PC-9 (cell line): ENCODE measurements around the gene APOBEC3B. TPM values are rescaled to one million over a fixed set of nuclear protein-coding genes. Genes with fewer than 3 reads are reported as not detected.

Experiments
- BruUV-seq: library from RNA; stranded (reverse); fragments of 400-500 nt; replicated peaks from 2 replicates; lab custom pipeline; 2021; lab: Mats Ljungman, UMichigan
- CTCF ChIA-PET: fragments of 300-600 bp; sonication (Branson Sonifier 250); formaldehyde crosslinking; loops from one replicate; lab custom pipeline; 2022; ENCODE audit warnings: antibody characterized with exemption; lab: Charles Lee
- POLR2A ChIA-PET: fragments of 300-600 bp; sonication (Branson Sonifier 250); formaldehyde crosslinking; loops from one replicate; lab custom pipeline; 2022; ENCODE audit warnings: antibody characterized with exemption; ENCODE audit not compliant: unreplicated experiment; lab: Charles Lee
- DNase-seq, 2 experiments: peaks; one replicate each; pipeline versions ENCODE4 v3.0.0 to v3.0.0-alpha.2; 2015 to 2022; ENCODE audit warnings: mixed read lengths in 1 of 2
- H2AFZ ChIP-seq: fragments of 200-600 bp; sonication (generic); 2 replicates; pipeline ENCODE4 v1.8.1; 2017; ENCODE audit warnings: antibody characterized with exemption
- H3F3A ChIP-seq: fragments of 200-600 bp; sonication (generic); 2 replicates; pipeline ENCODE4 v1.8.1; 2017; ENCODE audit warnings: antibody characterized with exemption, mild to moderate bottlenecking, low read depth; ENCODE audit not compliant: insufficient read depth
- H3K27ac ChIP-seq: fragments of 200-600 bp; sonication (generic); 2 replicates; pipeline ENCODE4 v1.6.1; 2016; ENCODE audit warnings: mixed run types
- H3K27me3 ChIP-seq: fragments of 200-600 bp; sonication (generic); 2 replicates; pipeline ENCODE4 v1.6.1; 2016; ENCODE audit warnings: low read depth, mixed run types; ENCODE audit not compliant: insufficient read depth
- H3K36me3 ChIP-seq: fragments of 200-600 bp; sonication (generic); 2 replicates; pipeline ENCODE4 v1.6.1; 2016; ENCODE audit warnings: low read depth, mixed run types
- H3K4me1 ChIP-seq: fragments of 200-600 bp; sonication (generic); replicated peaks from 2 replicates; pipeline ENCODE4 v1.6.1; 2016; ENCODE audit warnings: mixed run types; ENCODE audit not compliant: insufficient read depth
- H3K4me2 ChIP-seq: fragments of 200-600 bp; sonication (generic); 2 replicates; pipeline ENCODE4 v1.6.1; 2017; ENCODE audit warnings: mixed run types
- H3K4me3 ChIP-seq: fragments of 200-600 bp; sonication (generic); 2 replicates; pipeline ENCODE4 v1.6.1; 2016; ENCODE audit warnings: mixed run types
- H3K79me2 ChIP-seq: fragments of 200-600 bp; sonication (generic); 2 replicates; pipeline ENCODE4 v1.6.1; 2017; ENCODE audit warnings: low read depth, mixed run types
- H3K9me2 ChIP-seq: fragments of 200-600 bp; sonication (generic); 2 replicates; pipeline ENCODE4 v1.8.1; 2017; ENCODE audit warnings: mild to moderate bottlenecking; ENCODE audit not compliant: insufficient read depth
- H3K9me3 ChIP-seq: fragments of 200-600 bp; sonication (generic); 2 replicates; pipeline ENCODE4 v1.8.1; 2016; ENCODE audit warnings: low read depth; ENCODE audit not compliant: insufficient read depth
- H4K20me1 ChIP-seq: fragments of 200-600 bp; sonication (generic); 2 replicates; pipeline ENCODE4 v1.8.1; 2017; ENCODE audit not compliant: insufficient read depth
- CTCF ChIP-seq: fragments of 200-600 bp; sonication (generic); conservative IDR thresholded peaks from 2 replicates; pipeline ENCODE4 v1.6.1; 2017; ENCODE audit warnings: mixed run types, antibody characterized with exemption, mild to moderate bottlenecking, moderate library complexity
- EZH2 ChIP-seq: fragments of 200-600 bp; sonication (generic); IDR thresholded peaks from 2 replicates; pipeline ENCODE4 v1.8.0; 2017; ENCODE audit warnings: antibody characterized with exemption, low read depth
- intact Hi-C: fragments of 100-400 bp; cut with micrococcal nuclease; formaldehyde crosslinking; loops from one replicate; pipeline ENCODE4 v1.10.0; 2022; ENCODE audit not compliant: unreplicated experiment
- total RNA-seq: library from RNA; stranded (reverse); gene quantifications from 2 replicates; pipeline ENCODE4 v1.2.3, GENCODE V29; 2021

The APOBEC3B gene
- total RNA-seq, 1 experiment from 2014 or later = 66.5 TPM

GRCh38 chr22:38949889-38950405 is 32.2 kb upstream of the APOBEC3B start:
- Histone ChIP-seq H4K20me1 (no peaks in the 10 kb centered on the region), H3K27me3 (no peaks in the 10 kb centered on the region), H3K4me1 (peaks cover 36% of the 10 kb centered on the region), H2AFZ (no peak overlapping the region), H3K79me2 (no peaks in the 10 kb centered on the region), H3F3A (peaks cover 11% of the 10 kb centered on the region; the same call in 1 of the 2 replicates), H3K27ac (no peak overlapping the region), H3K36me3 (no peaks in the 10 kb centered on the region), H3K9me2 (no peaks in the 10 kb centered on the region), H3K4me3 (no peak overlapping the region), H3K4me2 (no peak overlapping the region), H3K9me3 (no peaks in the 10 kb centered on the region)
- intact Hi-C loops = no loop called here
- no TSS peak for BruUV-seq
- TF ChIP-seq CTCF = no peak
- TF ChIP-seq EZH2 = no peak
- POLR2A ChIA-PET = interaction anchor here (0.7 kb wide), 1 partner anchor 67 kb away, joined by 5 read pairs; no protein-coding TSS in a partner anchor
- CTCF ChIA-PET = no interaction called here
- DNase-seq = no peak

- Histone ChIP-seq H3K4me3 (no peak overlapping the region), H3K27me3 (no peaks in the 10 kb centered on the region), H3K36me3 (no peaks in the 10 kb centered on the region), H3F3A (peaks cover 6% of the 10 kb centered on the region; the same call in 1 of the 2 replicates), H2AFZ (no peak overlapping the region), H3K27ac (no peak overlapping the region), H3K79me2 (no peaks in the 10 kb centered on the region), H3K4me1 (peaks cover 29% of the 10 kb centered on the region), H4K20me1 (no peaks in the 10 kb centered on the region), H3K4me2 (no peak overlapping the region), H3K9me2 (no peaks in the 10 kb centered on the region), H3K9me3 (no peaks in the 10 kb centered on the region)
- intact Hi-C loops = no loop called here
- BruUV-seq = no TSS peak
- POLR2A ChIA-PET = no interaction called here
- CTCF ChIA-PET = no interaction called here
- TF ChIP-seq CTCF (no peak), EZH2 (no peak)
- no peak for DNase-seq
Observed at GRCh38 chr22:38950527-38951295, 31.4 kb upstream of the APOBEC3B start.

- H3K4me1 ChIP-seq = peaks cover 20% of the 10 kb centered on the region
- intact Hi-C loops = no loop called here
- H3K4me2 ChIP-seq = no peak overlapping the region
- no peaks in the 10 kb centered on the region for H3K27me3 ChIP-seq
- ChIA-PET POLR2A (no interaction called here), CTCF (interaction anchor here (0.5 to 0.6 kb wide), 2 partner anchors 35 to 105 kb away, joined by 4 read pairs; no protein-coding TSS in a partner anchor)
- no peak overlapping the region for H2AFZ ChIP-seq
- no peak overlapping the region for H3K27ac ChIP-seq
- H3K9me3 ChIP-seq = no peaks in the 10 kb centered on the region
- H3F3A ChIP-seq = 0 out of 2 replicates have a peak, but pooled peaks cover 6% of the 10 kb centered on the region
- H3K36me3 ChIP-seq = no peaks in the 10 kb centered on the region
- TF ChIP-seq CTCF (no peak), EZH2 (no peak)
- no peaks in the 10 kb centered on the region for H3K79me2 ChIP-seq
- no peak for DNase-seq
- no TSS peak for BruUV-seq
- H3K9me2 ChIP-seq = no peaks in the 10 kb centered on the region
- H3K4me3 ChIP-seq = no peak overlapping the region
- no peaks in the 10 kb centered on the region for H4K20me1 ChIP-seq
Observed at GRCh38 chr22:38951734-38952133, 30.4 kb upstream of the APOBEC3B start.
